KMS-11 (cell line): ENCODE results near the gene MYLIP.

Experiments
- H2AFZ ChIP-seq: fragments of 200-600 bp; sonication (generic); 2 replicates; pipeline ENCODE4 v1.6.1; 2016; ENCODE audit warnings: antibody characterized with exemption, mixed run types, low read depth
- H3K27ac ChIP-seq: fragments of 200-600 bp; sonication (generic); 2 replicates; pipeline ENCODE4 v1.6.1; 2016; ENCODE audit warnings: mild to moderate bottlenecking, mixed run types
- H3K27me3 ChIP-seq: fragments of 200-600 bp; sonication (generic); 2 replicates; pipeline ENCODE4 v1.6.1; 2017; ENCODE audit warnings: mild to moderate bottlenecking, low read depth, mixed run types, moderate library complexity; ENCODE audit not compliant: insufficient read depth
- H3K36me3 ChIP-seq: fragments of 200-600 bp; sonication (generic); 2 replicates; pipeline ENCODE4 v1.6.1; 2017; ENCODE audit warnings: mild to moderate bottlenecking, mixed run types; ENCODE audit not compliant: insufficient read depth
- H3K4me1 ChIP-seq: fragments of 200-600 bp; sonication (generic); 2 replicates; pipeline ENCODE4 v1.6.1; 2016; ENCODE audit warnings: mild to moderate bottlenecking, low read depth, mixed run types; ENCODE audit not compliant: poor library complexity, severe bottlenecking
- H3K4me2 ChIP-seq: fragments of 200-600 bp; sonication (generic); 2 replicates; pipeline ENCODE4 v1.7.0; 2016; ENCODE audit warnings: mild to moderate bottlenecking, mixed run types
- H3K4me3 ChIP-seq: fragments of 200-600 bp; sonication (generic); IDR thresholded peaks from 2 replicates; pipeline ENCODE4 v1.6.1; 2017; ENCODE audit warnings: low read depth, low read length, mixed read lengths; ENCODE audit not compliant: insufficient read depth
- H3K79me2 ChIP-seq: fragments of 200-600 bp; sonication (generic); 2 replicates; pipeline ENCODE4 v1.6.1; 2016; ENCODE audit warnings: low read depth, mixed run types; ENCODE audit not compliant: insufficient read depth
- H3K9ac ChIP-seq: fragments of 200-600 bp; sonication (generic); 2 replicates; pipeline ENCODE4 v1.6.1; 2016; ENCODE audit warnings: mild to moderate bottlenecking, mixed run types
- H4K20me1 ChIP-seq: fragments of 200-600 bp; sonication (generic); 2 replicates; pipeline ENCODE4 v1.6.1; 2016; ENCODE audit warnings: mild to moderate bottlenecking, mixed run types; ENCODE audit not compliant: insufficient read depth
- TF ChIP-seq, protein P1 (sequence below): fragments of 200-600 bp; sonication (generic); conservative IDR thresholded peaks from 2 replicates; pipeline ENCODE4 v1.6.1; 2017; ENCODE audit warnings: low read depth, mild to moderate bottlenecking, antibody characterized with exemption, low read length, moderate library complexity, mixed read lengths

The MYLIP gene

DNA sequence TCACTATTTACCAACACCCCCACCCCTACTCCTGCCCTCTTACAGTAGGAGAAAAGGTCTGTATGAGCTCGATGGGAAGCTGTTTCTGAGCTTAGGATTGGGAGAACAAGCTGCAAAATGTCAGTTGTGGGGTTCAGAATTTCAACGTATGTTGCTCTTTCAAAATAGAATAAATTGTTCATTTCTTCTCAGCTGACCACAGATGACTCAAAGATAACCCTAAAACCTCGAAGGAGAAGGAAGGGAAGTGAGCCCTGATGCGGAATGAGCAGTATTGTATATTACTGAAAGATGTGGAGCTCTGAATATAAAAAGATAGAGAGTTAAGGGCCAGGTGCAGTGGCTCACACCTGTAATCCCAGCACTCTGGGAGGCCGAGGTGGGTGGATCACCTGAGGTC lies 35.9 kb upstream of the MYLIP start:
- Histone ChIP-seq H3K4me3 (no peak overlapping the region), H4K20me1 (no peaks in the 10 kb centered on the region), H3K9ac (no peak overlapping the region), H3K4me2 (no peak overlapping the region), H3K36me3 (no peaks in the 10 kb centered on the region), H3K79me2 (no peaks in the 10 kb centered on the region), H3K4me1 (no peaks in the 10 kb centered on the region), H3K27me3 (no peaks in the 10 kb centered on the region), H2AFZ (no peak overlapping the region), H3K27ac (no peak overlapping the region)
- TF ChIP-seq, protein P1, sequence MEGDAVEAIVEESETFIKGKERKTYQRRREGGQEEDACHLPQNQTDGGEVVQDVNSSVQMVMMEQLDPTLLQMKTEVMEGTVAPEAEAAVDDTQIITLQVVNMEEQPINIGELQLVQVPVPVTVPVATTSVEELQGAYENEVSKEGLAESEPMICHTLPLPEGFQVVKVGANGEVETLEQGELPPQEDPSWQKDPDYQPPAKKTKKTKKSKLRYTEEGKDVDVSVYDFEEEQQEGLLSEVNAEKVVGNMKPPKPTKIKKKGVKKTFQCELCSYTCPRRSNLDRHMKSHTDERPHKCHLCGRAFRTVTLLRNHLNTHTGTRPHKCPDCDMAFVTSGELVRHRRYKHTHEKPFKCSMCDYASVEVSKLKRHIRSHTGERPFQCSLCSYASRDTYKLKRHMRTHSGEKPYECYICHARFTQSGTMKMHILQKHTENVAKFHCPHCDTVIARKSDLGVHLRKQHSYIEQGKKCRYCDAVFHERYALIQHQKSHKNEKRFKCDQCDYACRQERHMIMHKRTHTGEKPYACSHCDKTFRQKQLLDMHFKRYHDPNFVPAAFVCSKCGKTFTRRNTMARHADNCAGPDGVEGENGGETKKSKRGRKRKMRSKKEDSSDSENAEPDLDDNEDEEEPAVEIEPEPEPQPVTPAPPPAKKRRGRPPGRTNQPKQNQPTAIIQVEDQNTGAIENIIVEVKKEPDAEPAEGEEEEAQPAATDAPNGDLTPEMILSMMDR, result no peak

DNA sequence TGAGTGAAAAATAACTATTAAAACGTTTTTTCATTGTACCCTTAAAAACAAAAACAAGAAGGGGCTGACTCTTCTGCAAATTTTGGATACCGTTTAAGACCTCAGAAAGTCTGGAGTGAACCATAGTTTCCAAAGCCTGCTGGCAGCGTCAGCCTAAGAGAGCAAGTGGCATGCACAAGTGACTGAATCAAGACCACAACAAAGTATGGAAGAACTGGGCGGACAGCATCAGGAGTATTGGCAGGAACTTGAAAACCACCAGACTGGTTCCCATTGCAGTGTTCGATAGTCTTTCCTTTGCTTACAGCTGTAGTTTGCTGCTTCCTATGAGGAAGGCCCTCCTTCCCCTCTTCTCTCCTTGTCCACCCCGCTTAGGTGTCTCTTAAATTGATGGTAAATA lies 33.7 kb upstream of the MYLIP start:
- H3K4me3 ChIP-seq, result no peak overlapping the region
- no peaks in the 10 kb centered on the region for H3K4me1 ChIP-seq
- no peak overlapping the region for H3K4me2 ChIP-seq
- H3K27ac ChIP-seq, result no peak overlapping the region
- no peaks in the 10 kb centered on the region for H4K20me1 ChIP-seq
- H3K36me3 ChIP-seq, result no peaks in the 10 kb centered on the region
- H2AFZ ChIP-seq, result no peak overlapping the region
- no peaks in the 10 kb centered on the region for H3K27me3 ChIP-seq
- TF ChIP-seq, protein P1, result no peak
- H3K79me2 ChIP-seq, result no peaks in the 10 kb centered on the region
- H3K9ac ChIP-seq, result no peak overlapping the region

DNA sequence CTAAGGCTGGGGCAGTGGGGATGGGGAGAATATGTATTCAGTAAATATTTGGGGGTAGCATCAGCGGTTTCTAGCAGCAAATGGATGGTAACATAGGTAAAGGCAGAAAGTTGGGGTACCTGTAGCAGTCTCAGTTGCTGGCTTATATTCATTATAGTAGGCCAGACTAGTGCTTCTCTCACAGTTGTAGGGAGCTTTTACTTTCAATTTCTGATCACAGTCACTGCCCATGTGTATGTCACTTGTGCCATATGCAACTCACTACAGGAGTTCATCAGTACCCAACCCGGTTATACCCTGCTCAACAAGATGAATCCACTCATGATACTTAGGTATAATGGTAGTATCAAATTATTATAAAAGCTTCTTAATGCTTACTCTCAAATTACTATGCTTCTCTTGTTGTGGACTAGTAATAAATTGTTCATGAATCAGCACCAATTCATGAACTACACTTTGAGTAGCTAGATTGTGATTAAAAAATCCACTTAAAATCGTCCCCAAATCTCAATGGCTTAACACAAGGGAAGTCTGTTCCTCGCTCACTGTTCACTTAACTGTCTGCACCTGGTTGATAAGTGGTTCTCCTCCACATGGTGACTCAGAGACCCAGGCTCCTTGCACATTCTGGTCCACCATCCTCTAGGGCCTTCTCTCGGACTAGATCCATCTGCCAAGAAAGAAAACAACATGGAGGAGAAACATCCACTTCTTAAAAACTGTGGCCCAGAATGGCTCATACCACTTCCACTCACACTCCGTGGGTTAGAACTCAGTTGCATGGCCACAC lies 31.3 kb upstream of the MYLIP start:
- H3K79me2 ChIP-seq, result no peaks in the 10 kb centered on the region
- TF ChIP-seq, protein P1, result no peak
- no peak overlapping the region for H2AFZ ChIP-seq
- H3K27ac ChIP-seq, result no peak overlapping the region
- no peak overlapping the region for H3K4me3 ChIP-seq
- H3K4me2 ChIP-seq, result no peak overlapping the region
- no peaks in the 10 kb centered on the region for H3K4me1 ChIP-seq
- H4K20me1 ChIP-seq, result no peaks in the 10 kb centered on the region
- no peaks in the 10 kb centered on the region for H3K27me3 ChIP-seq
- no peak overlapping the region for H3K9ac ChIP-seq
- H3K36me3 ChIP-seq, result no peaks in the 10 kb centered on the region

DNA sequence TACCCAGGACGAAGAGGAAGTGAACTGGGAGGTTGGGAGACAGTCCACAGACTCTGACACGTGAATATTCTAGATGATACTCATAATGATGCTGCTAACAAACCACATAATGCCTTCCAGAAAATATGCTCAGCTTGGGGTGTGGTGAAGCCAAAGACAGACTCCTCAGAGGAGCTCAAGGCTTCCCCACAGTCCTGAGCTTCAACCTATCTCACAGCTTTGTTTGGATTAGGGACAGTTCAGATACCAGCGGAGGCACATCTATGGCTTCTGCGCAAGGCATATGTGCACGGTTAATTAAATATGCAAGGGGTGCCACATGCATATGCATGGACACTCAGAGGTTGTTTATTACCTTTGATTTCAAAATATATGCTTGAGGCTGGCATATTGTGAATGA lies 30.7 kb upstream of the MYLIP start:
- Histone ChIP-seq H3K4me2 (no peak overlapping the region), H3K36me3 (no peaks in the 10 kb centered on the region), H3K9ac (no peak overlapping the region), H3K4me1 (no peaks in the 10 kb centered on the region), H3K4me3 (no peak overlapping the region), H3K27ac (no peak overlapping the region), H2AFZ (no peak overlapping the region), H4K20me1 (no peaks in the 10 kb centered on the region), H3K79me2 (no peaks in the 10 kb centered on the region), H3K27me3 (no peaks in the 10 kb centered on the region)
- TF ChIP-seq, protein P1, result no peak
